ENCODE results near the gene PANX2.

Gene PANX2

GRCh38 chr22:50224071-50224470 is 53.5 kb downstream of the PANX2 start:
- peaks cover 28% of the 10 kb centered on the region for H3K36me3 Mint-ChIP-seq (ENCODE audit: low read depth)
- H3K27ac Mint-ChIP-seq, result peak overlapping the region; percentile 26
- no peak overlapping the region for H3K4me3 Mint-ChIP-seq
- H3K27me3 Mint-ChIP-seq (ENCODE audit: low read depth, poor library complexity), result peaks cover 7% of the 10 kb centered on the region
- H3K4me1 Mint-ChIP-seq, result peaks cover 5% of the 10 kb centered on the region
- no peak for DNase-seq
- H3K9me3 Mint-ChIP-seq, result no peaks in the 10 kb centered on the region
- TF ChIP-seq CTCF (IDR thresholded peaks at IDR 0.05), result no peak

GRCh38 chr22:50225200-50225969 is 54.9 kb downstream of the PANX2 start:
- DNase-seq, result no peak
- H3K27ac Mint-ChIP-seq, result peak overlapping the region; percentile 39
- peaks cover 5% of the 10 kb centered on the region for H3K4me1 Mint-ChIP-seq
- peaks cover 29% of the 10 kb centered on the region for H3K36me3 Mint-ChIP-seq (ENCODE audit: low read depth)
- H3K9me3 Mint-ChIP-seq, result no peaks in the 10 kb centered on the region
- TF ChIP-seq CTCF (IDR thresholded peaks at IDR 0.05), result no peak
- H3K4me3 Mint-ChIP-seq, result no peak overlapping the region
- H3K27me3 Mint-ChIP-seq (ENCODE audit: low read depth, poor library complexity), result peaks cover 7% of the 10 kb centered on the region

GRCh38 chr22:50226063-50226874 is 55.7 kb downstream of the PANX2 start:
- Mint-ChIP-seq H3K9me3 (no peaks in the 10 kb centered on the region), H3K36me3 (ENCODE audit: low read depth) (peaks cover 23% of the 10 kb centered on the region), H3K4me1 (peaks cover 5% of the 10 kb centered on the region), H3K4me3 (no peak overlapping the region), H3K27me3 (ENCODE audit: low read depth, poor library complexity) (peaks cover 10% of the 10 kb centered on the region), H3K27ac (peak overlapping the region; percentile 39)
- DNase-seq, result no peak
- no peak for TF ChIP-seq CTCF (IDR thresholded peaks at IDR 0.05)

GRCh38 chr22:50226875-50227165 is 56.3 kb downstream of the PANX2 start:
- Mint-ChIP-seq H3K4me3 (no peak overlapping the region), H3K36me3 (ENCODE audit: low read depth) (peaks cover 23% of the 10 kb centered on the region), H3K27ac (no peak overlapping the region), H3K9me3 (no peaks in the 10 kb centered on the region), H3K4me1 (peaks cover 5% of the 10 kb centered on the region), H3K27me3 (ENCODE audit: low read depth, poor library complexity) (peaks cover 10% of the 10 kb centered on the region)
- TF ChIP-seq CTCF (IDR thresholded peaks at IDR 0.05), result no peak
- no peak for DNase-seq

GRCh38 chr22:50227579-50228215 is 57.2 kb downstream of the PANX2 start:
- Mint-ChIP-seq H3K27ac (no peak overlapping the region), H3K27me3 (ENCODE audit: low read depth, poor library complexity) (peaks cover 10% of the 10 kb centered on the region), H3K36me3 (ENCODE audit: low read depth) (peaks cover 18% of the 10 kb centered on the region), H3K4me1 (peaks cover 5% of the 10 kb centered on the region), H3K4me3 (no peak overlapping the region), H3K9me3 (no peaks in the 10 kb centered on the region)
- TF ChIP-seq CTCF (IDR thresholded peaks at IDR 0.05), result no peak
- no peak for DNase-seq
